HUES6 (cell line): Measurements from ENCODE around the gene DACH1.
A peak's percentile ranks its signal among the peaks of the same experiment; 100 is the strongest.

Experiments used
- H3K27ac ChIP-seq: 2 replicates; pipeline ENCODE4 v1.7.0; 2013; ENCODE audit warnings: low read depth, mild to moderate bottlenecking, low read length, inconsistent platforms
- H3K27me3 ChIP-seq: 2 replicates; pipeline ENCODE4 v1.6.1; 2013; ENCODE audit warnings: low read length; ENCODE audit not compliant: control insufficient read depth, insufficient read depth
- H3K36me3 ChIP-seq: 2 replicates; pipeline ENCODE4 v1.6.1; 2013; ENCODE audit warnings: low read length; ENCODE audit not compliant: control insufficient read depth, insufficient read depth
- H3K4me1 ChIP-seq: 2 replicates; pipeline ENCODE4 v1.6.1; 2013; ENCODE audit warnings: low read length; ENCODE audit not compliant: control insufficient read depth, insufficient read depth
- H3K4me3 ChIP-seq: 2 replicates; pipeline ENCODE4 v1.5.1; 2013; ENCODE audit warnings: low read depth, low read length
- H3K9ac ChIP-seq: one replicate; pipeline ENCODE4 v1.6.1; 2013; ENCODE audit warnings: mild to moderate bottlenecking, low read length
- H3K9me3 ChIP-seq: 2 replicates; pipeline ENCODE4 v1.6.1; 2013; ENCODE audit warnings: low read depth, low read length; ENCODE audit not compliant: control insufficient read depth, insufficient read depth

DACH1 gene

GRCh38 chr13:71625694-71626093 is 241.3 kb downstream of the DACH1 start:
- no peak overlapping the region for H3K27ac ChIP-seq
- H3K4me1 ChIP-seq: peaks cover 28% of the 10 kb centered on the region
- H3K4me3 ChIP-seq: no peak overlapping the region
- H3K9me3 ChIP-seq: no peaks in the 10 kb centered on the region
- no peaks in the 10 kb centered on the region for H3K27me3 ChIP-seq
- H3K36me3 ChIP-seq: no peaks in the 10 kb centered on the region
- H3K9ac ChIP-seq: no peak overlapping the region

- Histone ChIP-seq H3K36me3 (no peaks in the 10 kb centered on the region), H3K27me3 (no peaks in the 10 kb centered on the region), H3K27ac (no peak overlapping the region), H3K9me3 (no peaks in the 10 kb centered on the region), H3K4me3 (no peak overlapping the region), H3K9ac (no peak overlapping the region), H3K4me1 (peaks cover 28% of the 10 kb centered on the region)
These were observed 242.1 kb downstream of the DACH1 start for GRCh38 chr13:71624653-71625600.

GRCh38 chr13:71621174-71622124 is 245.6 kb downstream of the DACH1 start:
- H3K36me3 ChIP-seq: no peaks in the 10 kb centered on the region
- no peak overlapping the region for H3K9ac ChIP-seq
- H3K27me3 ChIP-seq: no peaks in the 10 kb centered on the region
- no peak overlapping the region for H3K27ac ChIP-seq
- no peak overlapping the region for H3K4me3 ChIP-seq
- H3K4me1 ChIP-seq: peaks cover 6% of the 10 kb centered on the region; the same call in 1 of the 2 replicates
- H3K9me3 ChIP-seq: no peaks in the 10 kb centered on the region

DNA sequence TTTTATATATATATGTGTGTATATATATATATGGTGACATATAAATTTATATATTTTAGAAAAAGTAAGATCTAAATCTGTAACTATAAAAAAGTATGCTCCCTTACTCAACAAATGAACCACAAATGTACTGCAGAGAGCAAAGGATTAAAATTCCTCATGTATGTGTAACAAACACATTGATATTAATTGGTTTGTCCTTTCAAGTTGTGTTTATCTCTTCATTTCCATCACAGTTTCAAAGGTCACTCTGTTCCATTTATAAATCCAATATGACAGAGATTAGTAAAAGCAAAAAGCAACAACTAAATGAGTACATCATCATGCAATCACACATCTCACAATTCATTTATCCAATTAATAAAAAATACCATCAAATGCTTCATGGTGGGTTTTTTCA is 247.9 kb downstream of the DACH1 start:
- Histone ChIP-seq H3K9me3 (no peaks in the 10 kb centered on the region), H3K27me3 (no peaks in the 10 kb centered on the region), H3K4me3 (no peak overlapping the region), H3K27ac (no peak overlapping the region), H3K36me3 (no peaks in the 10 kb centered on the region), H3K4me1 (peaks cover 6% of the 10 kb centered on the region; the same call in 1 of the 2 replicates), H3K9ac (no peak overlapping the region)

DNA sequence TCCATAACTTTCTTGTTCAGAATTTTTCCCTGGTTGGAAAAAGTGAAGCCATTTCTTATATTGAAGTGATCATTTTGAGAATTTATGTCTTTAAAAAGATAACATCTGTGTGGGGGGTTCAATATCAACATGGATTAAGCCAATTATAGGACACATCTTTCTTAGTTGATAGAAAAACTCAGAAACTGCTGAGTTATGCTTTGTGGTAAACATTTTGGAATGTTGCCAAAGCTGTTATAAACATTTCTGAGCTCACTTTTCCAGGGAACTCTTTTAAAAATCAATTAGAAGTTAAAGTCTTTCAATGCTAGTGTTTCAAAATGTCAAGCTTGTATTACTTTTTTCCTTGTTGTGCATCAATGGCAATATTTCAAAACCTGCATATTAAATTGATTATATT is 248.8 kb downstream of the DACH1 start:
- H3K27me3 ChIP-seq: no peaks in the 10 kb centered on the region
- H3K27ac ChIP-seq: no peak overlapping the region
- no peak overlapping the region for H3K4me3 ChIP-seq
- H3K36me3 ChIP-seq: no peaks in the 10 kb centered on the region
- H3K9ac ChIP-seq: no peak overlapping the region
- H3K9me3 ChIP-seq: no peaks in the 10 kb centered on the region
- peaks cover 6% of the 10 kb centered on the region; the same call in 1 of the 2 replicates for H3K4me1 ChIP-seq

DNA sequence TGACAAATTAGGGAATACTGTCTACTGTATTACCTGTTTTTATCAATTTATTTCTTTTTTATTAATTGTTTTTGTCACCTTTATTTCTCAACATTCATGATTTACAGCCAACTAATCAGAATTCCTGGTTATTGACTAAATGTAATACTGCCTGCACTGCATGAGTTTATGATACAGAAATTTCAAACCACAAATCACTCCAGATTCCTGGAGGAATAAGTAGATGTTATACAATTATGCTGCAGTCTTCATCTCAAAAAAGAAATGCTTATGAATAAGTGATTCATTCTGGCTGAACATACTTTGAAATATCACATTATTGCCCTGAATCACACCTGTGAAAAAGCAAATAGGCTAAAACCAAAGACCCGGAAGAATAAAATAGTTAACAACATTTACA is 249.7 kb downstream of the DACH1 start:
- Histone ChIP-seq H3K36me3 (no peaks in the 10 kb centered on the region), H3K27me3 (no peaks in the 10 kb centered on the region), H3K9ac (no peak overlapping the region), H3K9me3 (no peaks in the 10 kb centered on the region), H3K27ac (no peak overlapping the region), H3K4me3 (no peak overlapping the region), H3K4me1 (peaks cover 6% of the 10 kb centered on the region; the same call in 1 of the 2 replicates)

- H3K36me3 ChIP-seq: no peaks in the 10 kb centered on the region
- H3K9ac ChIP-seq: no peak overlapping the region
- no peaks in the 10 kb centered on the region for H3K9me3 ChIP-seq
- no peaks in the 10 kb centered on the region for H3K27me3 ChIP-seq
- H3K27ac ChIP-seq: 0 out of 2 replicates have a peak overlapping the region, but pooled peaks have one; percentile 12
- no peaks in the 10 kb centered on the region for H3K4me1 ChIP-seq
- no peak overlapping the region for H3K4me3 ChIP-seq
These were observed 253.8 kb downstream of the DACH1 start for GRCh38 chr13:71613066-71613745.

DNA sequence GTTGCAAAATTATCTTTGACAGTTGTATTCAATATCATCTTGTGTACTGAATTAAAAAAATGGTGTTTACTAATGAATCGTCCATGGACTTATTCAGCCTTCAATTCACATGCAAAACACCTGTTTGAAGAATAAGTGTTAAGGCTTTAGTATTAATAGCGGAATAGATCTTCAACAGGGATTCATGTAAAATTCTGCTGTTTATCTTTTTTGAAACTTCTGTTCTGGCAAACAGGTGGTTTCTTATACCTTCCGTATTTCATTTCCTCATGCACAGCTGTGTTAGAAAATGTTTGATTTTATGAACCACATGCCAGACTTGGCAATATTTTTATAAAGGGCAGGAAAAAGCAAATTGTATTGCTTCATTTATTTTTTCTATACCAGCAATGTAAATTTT is 255.7 kb downstream of the DACH1 start:
- Histone ChIP-seq H3K4me1 (no peaks in the 10 kb centered on the region), H3K36me3 (no peaks in the 10 kb centered on the region), H3K4me3 (no peak overlapping the region), H3K9me3 (no peaks in the 10 kb centered on the region), H3K9ac (no peak overlapping the region), H3K27me3 (no peaks in the 10 kb centered on the region), H3K27ac (no peak overlapping the region)

- H3K4me3 ChIP-seq: no peak overlapping the region
- H3K36me3 ChIP-seq: no peaks in the 10 kb centered on the region
- H3K27ac ChIP-seq: no peak overlapping the region
- H3K9me3 ChIP-seq: no peaks in the 10 kb centered on the region
- no peaks in the 10 kb centered on the region for H3K27me3 ChIP-seq
- H3K4me1 ChIP-seq: no peaks in the 10 kb centered on the region
- no peak overlapping the region for H3K9ac ChIP-seq
These were observed 256.1 kb downstream of the DACH1 start for GRCh38 chr13:71610876-71611275.

DNA sequence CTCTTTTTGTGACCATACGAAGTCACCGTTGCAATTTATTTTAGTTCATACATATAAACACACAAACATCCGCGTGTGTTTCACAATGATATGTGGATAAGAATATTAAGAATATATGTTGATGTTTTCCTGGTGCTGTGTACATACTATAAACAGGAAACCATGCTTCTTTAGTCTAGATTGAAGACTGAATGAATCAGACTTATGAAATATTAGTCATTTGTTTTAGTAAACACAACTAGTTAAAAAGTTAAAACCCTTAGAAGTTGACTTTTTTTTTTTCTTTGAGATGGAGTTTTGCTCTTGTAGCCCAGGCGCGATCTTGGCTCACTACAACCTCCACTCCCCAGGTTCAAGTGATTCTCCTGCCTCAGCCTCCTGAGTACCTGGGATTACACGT is 257.7 kb downstream of the DACH1 start:
- Histone ChIP-seq H3K27me3 (no peaks in the 10 kb centered on the region), H3K36me3 (no peaks in the 10 kb centered on the region), H3K4me3 (no peak overlapping the region), H3K4me1 (no peaks in the 10 kb centered on the region), H3K27ac (no peak overlapping the region), H3K9ac (no peak overlapping the region), H3K9me3 (no peaks in the 10 kb centered on the region)
